Measurements from ENCODE around the gene RUNX1.

DNA sequence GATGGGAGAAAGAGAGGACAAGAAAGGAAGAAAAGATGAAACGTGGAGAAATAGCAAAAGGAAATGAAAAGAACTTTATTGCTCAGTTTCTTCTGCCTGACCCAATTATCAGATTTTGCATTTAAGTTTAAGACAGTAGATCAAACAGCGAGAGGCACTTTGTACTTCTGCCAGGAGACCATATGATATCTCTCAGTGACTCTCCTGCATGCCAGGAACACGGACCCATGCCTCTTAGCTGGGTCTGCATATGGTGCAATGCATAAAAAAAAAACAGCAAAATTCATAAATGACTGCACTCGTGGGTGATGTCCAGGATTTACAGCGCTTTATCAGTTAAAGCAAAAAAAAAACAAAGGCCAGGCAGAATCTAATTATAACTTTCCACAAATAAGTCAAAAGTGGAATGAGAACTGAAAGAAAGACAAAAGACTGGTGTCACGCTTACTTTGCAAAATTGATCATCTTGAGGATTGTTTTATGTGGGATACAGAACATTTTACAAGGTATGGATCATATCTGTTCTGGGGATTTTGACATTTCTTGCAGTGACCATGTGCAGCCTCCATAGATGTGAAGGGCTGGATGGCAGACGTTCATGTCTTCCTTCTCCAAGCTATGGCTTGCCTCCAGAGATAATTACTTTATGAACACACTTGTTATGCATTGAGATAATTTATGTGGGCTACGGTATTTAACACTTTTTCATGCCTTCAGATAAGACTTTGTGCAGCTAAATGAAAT, 79.5 kb downstream of the RUNX1 start:
- TF ChIP-seq, protein P1, sequence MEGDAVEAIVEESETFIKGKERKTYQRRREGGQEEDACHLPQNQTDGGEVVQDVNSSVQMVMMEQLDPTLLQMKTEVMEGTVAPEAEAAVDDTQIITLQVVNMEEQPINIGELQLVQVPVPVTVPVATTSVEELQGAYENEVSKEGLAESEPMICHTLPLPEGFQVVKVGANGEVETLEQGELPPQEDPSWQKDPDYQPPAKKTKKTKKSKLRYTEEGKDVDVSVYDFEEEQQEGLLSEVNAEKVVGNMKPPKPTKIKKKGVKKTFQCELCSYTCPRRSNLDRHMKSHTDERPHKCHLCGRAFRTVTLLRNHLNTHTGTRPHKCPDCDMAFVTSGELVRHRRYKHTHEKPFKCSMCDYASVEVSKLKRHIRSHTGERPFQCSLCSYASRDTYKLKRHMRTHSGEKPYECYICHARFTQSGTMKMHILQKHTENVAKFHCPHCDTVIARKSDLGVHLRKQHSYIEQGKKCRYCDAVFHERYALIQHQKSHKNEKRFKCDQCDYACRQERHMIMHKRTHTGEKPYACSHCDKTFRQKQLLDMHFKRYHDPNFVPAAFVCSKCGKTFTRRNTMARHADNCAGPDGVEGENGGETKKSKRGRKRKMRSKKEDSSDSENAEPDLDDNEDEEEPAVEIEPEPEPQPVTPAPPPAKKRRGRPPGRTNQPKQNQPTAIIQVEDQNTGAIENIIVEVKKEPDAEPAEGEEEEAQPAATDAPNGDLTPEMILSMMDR (IDR thresholded peaks at IDR 0.05): no peak
- no peak for TF ChIP-seq POLR2A (IDR thresholded peaks at IDR 0.05)

All from vagina (tissue), 2 donors.